ENCODE measurements around the gene TMC1. TPM values are rescaled to one million over a fixed set of nuclear protein-coding genes. Genes with fewer than 3 reads are reported as not detected.

Gene TMC1
- 0.27 TPM for total RNA-seq

GRCh38 chr9:72521416-72521815 lies at the start of gene TMC1:
Gene TMC1 (plus strand): TSS chr9:72521608. CDS start chr9:72648649, 127,041 bp downstream.

Other genes starting within 250 kb of the TMC1 start
- 273 TPM for gene ZFAND5, start 156.4 kb upstream of the TMC1 start, total RNA-seq